Measurements from ENCODE around the gene OR52E1.

Gene OR52E1

GRCh38 chr11:5118893-5119292, 49.5 kb downstream of the OR52E1 start:
- DNase-seq = no peak
